Heart left ventricle (tissue), 16 donors: ENCODE measurements around the gene ZFP57. TPM values are rescaled to one million over a fixed set of nuclear protein-coding genes. Genes with fewer than 3 reads are reported as not detected.

Experiments used
- ATAC-seq, 4 donors: fragments of 200-7000 bp; cut with Tn5 transposase; one replicate each; pipeline ENCODE4 v1.9.1; 2020 to 2022; ENCODE audit warnings: moderate library complexity in 4 of 4, mild to moderate bottlenecking in 3 of 4, moderate number of reproducible peaks in 1 of 4
- DNase-seq, 5 donors: peaks; one replicate each; pipeline ENCODE4 v3.0.0-alpha.2; 2020
- H3K27ac ChIP-seq, 12 donors: fragments of 200-600 bp; sonication (generic) in 4 of 12; one replicate each; pipeline versions ENCODE4 v1.5.0 to v1.8.0; 2016 to 2022; ENCODE audit warnings: mild to moderate bottlenecking in 2 of 12
- H3K27me3 ChIP-seq, 9 donors: fragments of 200-600 bp; sonication (generic) in 2 of 9; one replicate each; pipeline versions ENCODE4 v1.5.1 to v1.8.0; 2016 to 2022; ENCODE audit warnings: mild to moderate bottlenecking in 3 of 9
- H3K36me3 ChIP-seq, 9 donors: fragments of 200-600 bp; sonication (generic) in 2 of 9; one replicate each; pipeline versions ENCODE4 v1.5.0 to v1.8.0; 2018 to 2022; ENCODE audit warnings: mild to moderate bottlenecking in 2 of 9
- H3K4me1 ChIP-seq, 12 donors: fragments of 200-600 bp; sonication (generic) in 4 of 12; one replicate each; pipeline versions ENCODE4 v1.5.0 to v1.8.0; 2016 to 2022; ENCODE audit warnings: mild to moderate bottlenecking in 3 of 12
- H3K4me3 ChIP-seq, 12 donors: fragments of 200-600 bp; sonication (generic) in 4 of 12; one replicate each; pipeline versions ENCODE4 v1.5.0 to v1.8.0; 2017 to 2022; ENCODE audit warnings: mild to moderate bottlenecking in 9 of 12, moderate library complexity in 4 of 12
- H3K9me3 ChIP-seq, 12 donors: fragments of 200-600 bp; sonication (generic) in 4 of 12; one replicate each; pipeline versions ENCODE4 v1.5.0 to v1.8.0; 2016 to 2022; ENCODE audit warnings: mild to moderate bottlenecking in 1 of 12
- POLR2A ChIP-seq, 2 donors: fragments of 450-650 bp; IDR thresholded peaks; one replicate each; pipeline ENCODE4 v1.6.1; 2017; ENCODE audit warnings: antibody characterized with exemption in 2 of 2, mild to moderate bottlenecking in 2 of 2, moderate library complexity in 2 of 2
- WGBS, 4 donors: extraction: QIAGEN DNeasy Blood & Tissue Kit in 2 of 4; methylation state at CpG; one replicate each; pipeline versions ENCODE4 v1.1.5 to v1.1.7; 2013 to 2018; 5-methylcytosine and 5-hydroxymethylcytosine counted together
- intact Hi-C, 10 donors: fragments of 100-400 bp; cut with DNase I; formaldehyde crosslinking; loops; one replicate each; pipeline versions ENCODE4 v1.11.1 to v1.14.2; 2022
- polyA plus RNA-seq, 2 donors: library from polyadenylated mRNA; stranded (reverse); fragments of 200-250 nt; gene quantifications; one replicate each; pipeline ENCODE4 v1.2.3, GENCODE V29; 2013
- total RNA-seq, 9 donors: library from RNA; depleted of rRNA in 2 of 9; stranded (reverse); fragments of >200 nt in 2 of 9; fragmentation: NEBNext Ultra II Directional in 3 of 9; extraction: Animal tissue kit (Norgen Biotek cat#: 25700) in 3 of 9; gene quantifications; one replicate each; pipeline versions ENCODE4 v1.1.0 to v1.2.4, GENCODE V29; 2016 to 2023
- TF ChIP-seq, protein P1 (sequence below), 12 donors: fragments of 200-600 bp; sonication (generic) in 4 of 12; IDR thresholded peaks; one replicate each; pipeline versions ENCODE4 v1.5.0 to v1.8.0; 2018 to 2022; ENCODE audit warnings: antibody characterized with exemption in 12 of 12, mild to moderate bottlenecking in 5 of 12
- donor health status: ischemic (EF 13 %, LVEDD 7.1; RV severe dilation, severe dysfunction).
- donor health status: healthy with polysubstance abuse.
- donor health status: DM: no; HTN: yes; CAD: no.
- donor health status: DM: no; HTN: no; CAD: no.
- donor health status: ischemic (EF 25% LVEDD 6.9; RV normal size, moderate dysfunction).
- donor health status: ischemic (EF 25% LVEDD 5.7; RV mildly dilated, moderate dysfunction).
- donor health status: healthy.
- donor health status: DM: yes; HTN: yes; CAD: no.
- donor health status: ischemic (EF 35%, LVEDD 5.7; RV mildly dilated, moderate dysfunction).
- donor health status: nonischemic (EF 11% LVEDD 7.7; RV severe dilation, severe dysfunction).
- donor health status: DM: yes; HTN: yes; CAD: no.
- donor health status: PGD.
- donor health status: ischemic (EF 29% LVEDD 5.4; RV normal size, mild dysfunction).
- donor health status: nonischemic (EF 23%, LVEDD 6.1; RV moderate dilation, normal function).

Gene ZFP57
- total and polyA plus RNA-seq, 11 donors = 0.06 to 18.1 (median 2.8) TPM; not detected in 7

DNA sequence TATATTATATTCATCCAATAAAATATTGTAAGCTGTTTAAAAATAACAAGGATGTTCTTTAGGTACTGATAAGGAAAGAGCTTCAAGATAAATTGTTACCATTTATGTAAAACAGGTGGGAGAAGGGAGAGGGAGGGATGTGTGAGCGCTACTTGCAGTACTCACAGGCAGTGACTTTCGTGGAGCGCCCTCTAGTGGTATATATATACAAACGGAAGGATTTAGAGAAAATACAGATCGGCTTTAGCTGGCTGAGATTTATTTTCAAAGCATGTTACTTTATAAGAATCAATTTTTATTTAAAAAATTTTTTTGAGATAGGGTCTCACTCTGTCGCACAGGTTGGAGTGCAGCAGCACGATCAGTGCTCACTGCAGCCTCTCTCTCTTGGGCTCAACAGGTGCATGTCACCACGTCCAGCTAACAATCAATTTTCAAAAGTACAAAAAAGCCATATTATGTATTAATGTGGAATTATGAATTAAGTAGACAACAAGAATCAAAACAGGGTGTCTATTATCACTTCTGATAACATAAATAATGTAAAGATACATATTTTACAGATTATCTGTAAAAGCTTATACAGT is 27.4 kb downstream of the ZFP57 start:
- intact Hi-C loops = loop anchor here in 5 of 10 donors (2.0 to 10.0 kb wide), 4 partner anchors 31 to 91 kb away; no protein-coding TSS in a partner anchor
- TF ChIP-seq, protein P1, sequence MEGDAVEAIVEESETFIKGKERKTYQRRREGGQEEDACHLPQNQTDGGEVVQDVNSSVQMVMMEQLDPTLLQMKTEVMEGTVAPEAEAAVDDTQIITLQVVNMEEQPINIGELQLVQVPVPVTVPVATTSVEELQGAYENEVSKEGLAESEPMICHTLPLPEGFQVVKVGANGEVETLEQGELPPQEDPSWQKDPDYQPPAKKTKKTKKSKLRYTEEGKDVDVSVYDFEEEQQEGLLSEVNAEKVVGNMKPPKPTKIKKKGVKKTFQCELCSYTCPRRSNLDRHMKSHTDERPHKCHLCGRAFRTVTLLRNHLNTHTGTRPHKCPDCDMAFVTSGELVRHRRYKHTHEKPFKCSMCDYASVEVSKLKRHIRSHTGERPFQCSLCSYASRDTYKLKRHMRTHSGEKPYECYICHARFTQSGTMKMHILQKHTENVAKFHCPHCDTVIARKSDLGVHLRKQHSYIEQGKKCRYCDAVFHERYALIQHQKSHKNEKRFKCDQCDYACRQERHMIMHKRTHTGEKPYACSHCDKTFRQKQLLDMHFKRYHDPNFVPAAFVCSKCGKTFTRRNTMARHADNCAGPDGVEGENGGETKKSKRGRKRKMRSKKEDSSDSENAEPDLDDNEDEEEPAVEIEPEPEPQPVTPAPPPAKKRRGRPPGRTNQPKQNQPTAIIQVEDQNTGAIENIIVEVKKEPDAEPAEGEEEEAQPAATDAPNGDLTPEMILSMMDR (IDR thresholded peaks at IDR 0.05) = peak; percentile 70 to 90 (median 83)
- no peak for TF ChIP-seq POLR2A (IDR thresholded peaks at IDR 0.05)
- H3K9me3 ChIP-seq = no peaks in the 10 kb centered on the region
- H3K4me1 ChIP-seq = peaks cover 0 to 35% (median 9%) of the 10 kb centered on the region in 12 donors
- no peaks in the 10 kb centered on the region for H3K36me3 ChIP-seq
- peaks cover 0 to 3% (median 0%) of the 10 kb centered on the region in 9 donors for H3K27me3 ChIP-seq
- 11 to 12% (median 12%) methylated on average over 8 of the region's 8 CpGs for WGBS, 4 donors
- ATAC-seq = no peak
- peak overlapping the region in 3 of 12 donors; percentile 80 to 93 (median 88) for H3K27ac ChIP-seq
- DNase-seq = peak in 2 of 5 donors; percentile 39 to 45
- H3K4me3 ChIP-seq = no peak overlapping the region

DNA sequence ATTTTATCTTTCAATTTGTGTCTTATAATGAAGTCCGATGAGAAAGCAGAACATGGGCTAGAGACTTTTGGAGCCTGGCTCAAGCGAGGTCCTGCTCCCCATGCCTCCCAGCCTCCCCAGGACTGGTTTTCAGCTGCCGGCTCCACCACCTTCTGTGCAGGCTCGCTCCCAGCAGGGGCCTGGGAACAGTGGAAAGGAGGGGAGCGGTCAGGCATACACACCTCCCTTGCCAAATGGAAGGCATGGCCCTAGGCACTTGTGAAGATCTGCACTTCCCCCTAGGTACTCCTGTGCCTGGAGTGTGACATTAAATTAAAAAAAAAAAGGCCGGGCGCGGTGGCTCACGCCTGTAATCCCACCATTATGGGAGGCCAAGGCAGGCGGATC is 28.8 kb downstream of the ZFP57 start:
- intact Hi-C loops = loop anchor here in 5 of 10 donors (2.0 to 10.0 kb wide), 4 partner anchors 33 to 93 kb away; no protein-coding TSS in a partner anchor
- H3K27me3 ChIP-seq = peaks cover 0 to 2% (median 0%) of the 10 kb centered on the region in 9 donors
- TF ChIP-seq, protein P1 (IDR thresholded peaks at IDR 0.05) = no peak
- no peak for TF ChIP-seq POLR2A (IDR thresholded peaks at IDR 0.05)
- H3K36me3 ChIP-seq = no peaks in the 10 kb centered on the region
- DNase-seq (no peak), ATAC-seq (no peak)
- H3K4me1 ChIP-seq = peaks cover 0 to 34% (median 9%) of the 10 kb centered on the region in 12 donors
- no peak overlapping the region for H3K4me3 ChIP-seq
- no peaks in the 10 kb centered on the region for H3K9me3 ChIP-seq
- WGBS, 4 donors = 87 to 89% (median 89%) methylated on average over 10 of the region's 10 CpGs
- H3K27ac ChIP-seq = no peak overlapping the region

DNA sequence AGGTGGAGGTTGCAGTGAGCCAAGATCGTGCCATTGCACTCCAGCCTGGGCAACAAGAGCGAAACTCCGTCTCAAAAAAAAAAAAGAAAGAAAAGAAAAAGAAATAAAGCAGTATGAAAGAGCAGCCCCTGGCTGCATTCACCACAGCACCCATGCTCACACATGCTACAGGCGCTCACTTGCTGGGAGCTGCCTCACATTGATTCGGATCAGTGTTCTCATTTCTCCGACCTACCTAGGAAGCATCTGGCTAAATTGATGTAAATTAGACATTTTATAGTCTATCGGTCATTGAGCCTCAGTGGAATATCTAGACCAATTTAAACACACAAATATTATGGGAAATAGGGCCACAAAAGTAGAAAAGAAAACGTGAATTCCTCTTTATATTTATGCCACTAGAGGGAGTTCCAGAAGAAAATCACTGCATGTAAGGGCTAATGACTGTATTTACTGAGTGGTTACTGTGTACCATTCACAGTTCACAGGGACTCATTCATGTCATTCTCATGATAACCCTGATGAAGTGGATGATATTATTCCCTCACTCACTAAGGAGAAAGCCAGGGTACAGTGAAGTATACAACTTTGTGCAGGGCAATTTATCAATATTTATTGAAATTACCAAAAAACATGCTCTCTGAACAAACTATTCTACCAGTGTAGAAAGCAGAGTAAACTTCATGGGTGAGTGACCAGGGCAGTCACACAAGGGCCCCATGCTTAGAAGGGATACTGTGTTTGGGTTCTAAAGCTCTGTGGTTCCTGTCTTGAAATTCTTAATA is 29.3 kb downstream of the ZFP57 start:
- Histone ChIP-seq H3K9me3 (no peaks in the 10 kb centered on the region), H3K36me3 (no peaks in the 10 kb centered on the region), H3K4me1 (peaks cover 0 to 28% (median 9%) of the 10 kb centered on the region in 12 donors), H3K27ac (no peak overlapping the region), H3K4me3 (no peak overlapping the region), H3K27me3 (peaks cover 0 to 2% (median 0%) of the 10 kb centered on the region in 9 donors)
- no peak for TF ChIP-seq POLR2A (IDR thresholded peaks at IDR 0.05)
- TF ChIP-seq, protein P1 (IDR thresholded peaks at IDR 0.05) = peak; percentile 45 to 72 (median 61)
- intact Hi-C loops = loop anchor here in 7 of 10 donors (2.0 to 10.0 kb wide), 4 partner anchors 33 to 93 kb away; no protein-coding TSS in a partner anchor
- DNase-seq (no peak), ATAC-seq (no peak)
- WGBS, 4 donors = 74 to 79% (median 74%) methylated on average over 8 of the region's 8 CpGs
